NCI-H69 (cell line): Measurements from ENCODE around the gene NEDD4L.

Experiments used
- DNase-seq: peaks from one replicate; lab custom pipeline; 2025; lab: John Stamatoyannopoulos, UW

NEDD4L gene

GRCh38 chr18:58290116-58290695, 246.2 kb downstream of the NEDD4L start:
- no peak for DNase-seq

- DNase-seq, result no peak
Observed at GRCh38 chr18:58291131-58291530, 247.1 kb downstream of the NEDD4L start.

GRCh38 chr18:58292638-58293037, 248.6 kb downstream of the NEDD4L start:
- DNase-seq, result no peak

- DNase-seq, result no peak
Observed at GRCh38 chr18:58297198-58297597, 253.2 kb downstream of the NEDD4L start.

- DNase-seq, result no peak
Observed at GRCh38 chr18:58298251-58299134, 254.5 kb downstream of the NEDD4L start.

- no peak for DNase-seq
Observed at GRCh38 chr18:58299135-58299473, 255.1 kb downstream of the NEDD4L start.

- DNase-seq, result no peak
Observed at GRCh38 chr18:58299936-58300335, 255.9 kb downstream of the NEDD4L start.

GRCh38 chr18:58300867-58301266, 256.8 kb downstream of the NEDD4L start:
- no peak for DNase-seq

- no peak for DNase-seq
Observed at GRCh38 chr18:58302811-58303210, 258.8 kb downstream of the NEDD4L start.

GRCh38 chr18:58303363-58303762, 259.3 kb downstream of the NEDD4L start:
- no peak for DNase-seq

GRCh38 chr18:58305792-58306191, 261.8 kb downstream of the NEDD4L start:
- DNase-seq, result no peak

- no peak for DNase-seq
Observed at GRCh38 chr18:58307441-58307840, 263.4 kb downstream of the NEDD4L start.

- no peak for DNase-seq
Observed at GRCh38 chr18:58308463-58308862, 264.4 kb downstream of the NEDD4L start.

- DNase-seq, result no peak
Observed at GRCh38 chr18:58309099-58309498, 265.1 kb downstream of the NEDD4L start.

- no peak for DNase-seq
Observed at GRCh38 chr18:58309610-58310239, 265.7 kb downstream of the NEDD4L start.

- peak; percentile 49 for DNase-seq
Observed at GRCh38 chr18:58310517-58310916, 266.5 kb downstream of the NEDD4L start.

GRCh38 chr18:58311390-58311789, 267.4 kb downstream of the NEDD4L start:
- no peak for DNase-seq

- peak; percentile 87 for DNase-seq
Observed at GRCh38 chr18:58313491-58314032, 269.5 kb downstream of the NEDD4L start.

- DNase-seq, result peak; percentile 68
Observed at GRCh38 chr18:58314284-58314683, 270.3 kb downstream of the NEDD4L start.

GRCh38 chr18:58315041-58315440, 271.0 kb downstream of the NEDD4L start:
- no peak for DNase-seq

- no peak for DNase-seq
Observed at GRCh38 chr18:58315739-58316215, 271.8 kb downstream of the NEDD4L start.
